ENCODE data around the gene SYT5. TPM values are rescaled to one million over a fixed set of nuclear protein-coding genes. Genes with fewer than 3 reads are reported as not detected.
A peak's percentile ranks its signal among the peaks of the same experiment; 100 is the strongest.
"Not testable (repeated sequence)": the region's sequence is repeated elsewhere in the genome, so short reads cannot be mapped to it uniquely, and the experiment has no call there.

Gene SYT5
- total and polyA plus RNA-seq, 2 experiments from 2014 or later = 0.28 TPM; not detected in 1

GRCh38 chr19:55158423-55158822 lies 21.7 kb downstream of the SYT5 start:
- peaks cover 8% of the 10 kb centered on the region for H3K4me1 ChIP-seq (ENCODE audit: insufficient read depth)
- H3K79me2 ChIP-seq (ENCODE audit: insufficient read depth) = no peaks in the 10 kb centered on the region
- no peak overlapping the region for H3K4me3 ChIP-seq
- H3K27ac ChIP-seq = no peak overlapping the region
- H3K4me2 ChIP-seq (ENCODE audit: unreplicated experiment) = no peak overlapping the region
- no peaks in the 10 kb centered on the region for H3K36me3 ChIP-seq (ENCODE audit: low read depth)
- in situ Hi-C loops (cut with MboI) = no loop called here
- TF ChIP-seq EZH2phosphoT487 (IDR thresholded peaks at IDR 0.05; ENCODE audit: insufficient read depth, low read depth) (no peak), EZH2 (IDR thresholded peaks at IDR 0.05; ENCODE audit: insufficient read depth, poor library complexity, severe bottlenecking) (no peak)
- no peak for DNase-seq
- peaks cover 27% of the 10 kb centered on the region for H3K27me3 ChIP-seq (replicated peaks; ENCODE audit: insufficient read depth)
- no peak overlapping the region for H3K9ac ChIP-seq
- WGBS, 2 experiments (ENCODE audit: low coverage in 1 of 2, low lambda C conversion rate in 2 of 2, missing lambda C conversion rate in 2 of 2) = 50 to 60% methylated on average over 4 of the region's 4 CpGs
- peaks cover 3% of the 10 kb centered on the region; the same call in 1 of the 2 replicates for H3F3A ChIP-seq (ENCODE audit: insufficient read depth)
- no peaks in the 10 kb centered on the region for H3K9me3 ChIP-seq (ENCODE audit: low read depth)
- no peaks in the 10 kb centered on the region for H4K20me1 ChIP-seq (ENCODE audit: insufficient read depth)
- H3K9me2 ChIP-seq (ENCODE audit: insufficient read depth) = no peaks in the 10 kb centered on the region
- H2AFZ ChIP-seq = no peak overlapping the region

GRCh38 chr19:55157064-55157908 lies 22.8 kb downstream of the SYT5 start, which contains the start of gene TNNI3:
Gene TNNI3 (minus strand): TSS chr19:55157732. CDS start chr19:55157589, 143 bp downstream.
- H3K4me2 ChIP-seq (ENCODE audit: unreplicated experiment) = no peak within 1 kb of the TSS
- 30 to 39% methylated on average over 26 to 31 of the region's 39 CpGs for WGBS, 2 experiments (ENCODE audit: low coverage in 1 of 2, low lambda C conversion rate in 2 of 2, missing lambda C conversion rate in 2 of 2)

GRCh38 chr19:55156202-55157063 lies 23.7 kb downstream of the SYT5 start:
- Histone ChIP-seq H3K4me2 (ENCODE audit: unreplicated experiment) (no peak overlapping the region), H3K4me1 (ENCODE audit: insufficient read depth) (peaks cover 8% of the 10 kb centered on the region), H4K20me1 (ENCODE audit: insufficient read depth) (no peaks in the 10 kb centered on the region), H3K9me2 (ENCODE audit: insufficient read depth) (no peaks in the 10 kb centered on the region), H3K4me3 (no peak overlapping the region), H3K27ac (no peak overlapping the region), H3K9ac (no peak overlapping the region), H3K9me3 (ENCODE audit: low read depth) (no peaks in the 10 kb centered on the region), H2AFZ (peak overlapping the region; percentile 41; the same call in 1 of the 2 replicates), H3K27me3 (replicated peaks; ENCODE audit: insufficient read depth) (peaks cover 14% of the 10 kb centered on the region; the same call in 1 of the 2 replicates), H3K79me2 (ENCODE audit: insufficient read depth) (no peaks in the 10 kb centered on the region), H3K36me3 (ENCODE audit: low read depth) (no peaks in the 10 kb centered on the region), H3F3A (ENCODE audit: insufficient read depth) (peaks cover 3% of the 10 kb centered on the region; the same call in 1 of the 2 replicates)
- WGBS, 2 experiments (ENCODE audit: low coverage in 1 of 2, low lambda C conversion rate in 2 of 2, missing lambda C conversion rate in 2 of 2) = 5% methylated on average over 35 to 52 of the region's 52 CpGs
- in situ Hi-C loops (cut with MboI) = no loop called here
- no peak for TF ChIP-seq EZH2phosphoT487 (IDR thresholded peaks at IDR 0.05; ENCODE audit: insufficient read depth, low read depth)
- peak; percentile 39 for TF ChIP-seq EZH2 (IDR thresholded peaks at IDR 0.05; ENCODE audit: insufficient read depth, poor library complexity, severe bottlenecking)
- peak; percentile 54 for DNase-seq

More at GRCh38 chr19:55157064-55157908, 22.8 kb downstream of the SYT5 start, which contains the start of gene TNNI3:
- TF ChIP-seq EZH2 (IDR thresholded peaks at IDR 0.05; ENCODE audit: insufficient read depth, poor library complexity, severe bottlenecking) = no peak
- no peak for TF ChIP-seq EZH2phosphoT487 (IDR thresholded peaks at IDR 0.05; ENCODE audit: insufficient read depth, low read depth)
- Histone ChIP-seq H3K9ac (no peak within 1 kb of the TSS), H3K4me3 (no peak within 1 kb of the TSS), H3K9me3 (ENCODE audit: low read depth) (no peaks in the 10 kb centered on the region), H3K4me1 (ENCODE audit: insufficient read depth) (peaks cover 8% of the 10 kb centered on the region), H3K79me2 (ENCODE audit: insufficient read depth) (no peaks in the 10 kb centered on the region), H3K27me3 (replicated peaks; ENCODE audit: insufficient read depth) (peaks cover 22% of the 10 kb centered on the region), H2AFZ (no peak within 1 kb of the TSS), H4K20me1 (ENCODE audit: insufficient read depth) (no peaks in the 10 kb centered on the region), H3F3A (ENCODE audit: insufficient read depth) (peaks cover 3% of the 10 kb centered on the region; the same call in 1 of the 2 replicates), H3K36me3 (ENCODE audit: low read depth) (no peaks in the 10 kb centered on the region), H3K9me2 (ENCODE audit: insufficient read depth) (no peaks in the 10 kb centered on the region), H3K27ac (no peak within 1 kb of the TSS)
- DNase-seq = no peak
- in situ Hi-C loops (cut with MboI) = no loop called here

- H3F3A ChIP-seq (ENCODE audit: insufficient read depth); H3K9me2 ChIP-seq (ENCODE audit: insufficient read depth); DNase-seq; H3K4me3 ChIP-seq; H3K27ac ChIP-seq; H3K79me2 ChIP-seq (ENCODE audit: insufficient read depth); H3K4me2 ChIP-seq (ENCODE audit: unreplicated experiment); H3K4me1 ChIP-seq (ENCODE audit: insufficient read depth); in situ Hi-C loops (cut with MboI); H3K9ac ChIP-seq; H4K20me1 ChIP-seq (ENCODE audit: insufficient read depth); H3K9me3 ChIP-seq (ENCODE audit: low read depth); H3K36me3 ChIP-seq (ENCODE audit: low read depth): not testable (repeated sequence)
- H2AFZ ChIP-seq = peak overlapping the region; percentile 41; the same call in 1 of the 2 replicates
- WGBS, 2 experiments (ENCODE audit: low coverage in 1 of 2, low lambda C conversion rate in 2 of 2, missing lambda C conversion rate in 2 of 2) = 2 to 3% methylated on average over 5 of the region's 5 CpGs
- peaks cover 12% of the 10 kb centered on the region; the same call in 1 of the 2 replicates for H3K27me3 ChIP-seq (replicated peaks; ENCODE audit: insufficient read depth)
These were observed 24.3 kb downstream of the SYT5 start for GRCh38 chr19:55155784-55156183.

Data from GM23248 (cell line).